NCI-H1694 treated with DMSO at 0.1 percent for 48 hours (cell line): ENCODE measurements around the gene SLC27A2.
"Not testable (repeated sequence)": the region's sequence is repeated elsewhere in the genome, so short reads cannot be mapped to it uniquely, and the experiment has no call there.

Experiments
- DNase-seq: peaks from one replicate; lab custom pipeline; 2025; lab: John Stamatoyannopoulos, UW

SLC27A2 gene

DNA sequence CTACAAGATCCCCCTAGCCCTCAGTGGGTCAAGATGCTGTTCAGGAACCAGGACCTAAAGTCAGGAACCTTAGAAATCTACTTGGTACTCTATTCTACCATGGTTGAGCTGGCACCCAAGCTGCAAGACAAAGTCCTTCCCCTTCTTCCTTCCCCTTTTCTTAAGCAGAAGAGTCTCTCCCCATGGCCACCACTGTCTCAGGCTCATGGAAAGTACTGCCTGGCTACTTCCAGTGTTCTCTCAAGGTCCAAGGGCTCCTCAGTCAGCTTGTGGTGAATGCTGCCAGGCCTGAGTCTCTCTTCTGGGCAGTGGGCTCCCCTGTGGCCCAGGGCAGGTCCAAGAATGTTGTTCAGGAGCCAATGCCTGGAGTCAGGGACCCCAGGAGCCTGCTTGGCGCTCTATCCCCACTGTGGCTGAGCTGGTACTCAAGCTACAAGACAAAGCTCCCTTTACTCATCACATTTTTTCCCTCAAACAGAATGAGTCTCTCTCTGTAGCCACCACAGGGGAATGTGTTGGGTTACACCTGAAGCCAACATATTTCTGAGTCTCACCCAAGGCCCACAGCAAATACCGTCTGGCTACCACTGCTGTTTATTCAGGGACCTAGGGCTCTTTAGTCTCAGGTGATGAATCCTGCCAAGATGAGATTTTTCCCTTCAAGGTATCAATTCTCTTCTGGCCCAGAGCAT lies 18.1 kb upstream of the SLC27A2 start:
- DNase-seq: no peak

DNA sequence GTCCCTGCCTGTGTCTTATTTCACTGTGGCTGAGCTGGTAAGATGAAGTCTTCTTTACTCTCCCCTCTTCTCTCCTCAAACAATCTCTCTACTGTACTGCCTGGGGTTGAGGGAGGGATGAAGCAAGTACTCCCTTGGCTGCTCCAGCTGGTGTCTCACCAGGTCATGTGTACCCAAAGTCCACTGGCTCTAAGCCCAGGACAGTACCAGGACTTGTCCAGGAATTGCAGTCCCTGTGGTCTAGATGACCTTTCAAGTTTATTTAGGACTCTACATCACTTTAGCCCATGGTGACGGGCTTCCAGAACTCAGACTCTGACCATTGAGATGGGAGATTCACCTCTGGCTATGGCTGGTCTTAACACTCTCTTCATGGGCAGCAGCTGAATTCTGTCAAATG lies 17.5 kb upstream of the SLC27A2 start:
- DNase-seq: no peak

DNA sequence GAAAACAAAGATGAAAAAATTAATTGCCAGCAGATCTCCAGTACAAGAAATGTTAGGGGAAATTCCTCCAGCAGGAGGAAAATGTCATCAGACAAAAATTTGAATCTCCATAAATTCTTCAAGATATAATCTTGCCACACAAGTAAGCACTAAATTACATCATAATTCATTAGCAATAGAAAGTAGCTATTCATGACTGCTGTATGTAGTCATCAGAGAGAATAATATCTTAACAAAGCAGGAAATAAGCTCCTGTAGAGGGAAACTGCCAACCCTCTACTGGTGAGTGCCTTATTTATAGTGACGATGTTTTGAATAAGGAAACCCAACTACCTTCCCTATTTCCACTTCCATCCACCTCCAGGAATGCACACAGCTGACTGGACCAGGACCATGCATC lies 15.8 kb upstream of the SLC27A2 start:
- DNase-seq: no peak

DNA sequence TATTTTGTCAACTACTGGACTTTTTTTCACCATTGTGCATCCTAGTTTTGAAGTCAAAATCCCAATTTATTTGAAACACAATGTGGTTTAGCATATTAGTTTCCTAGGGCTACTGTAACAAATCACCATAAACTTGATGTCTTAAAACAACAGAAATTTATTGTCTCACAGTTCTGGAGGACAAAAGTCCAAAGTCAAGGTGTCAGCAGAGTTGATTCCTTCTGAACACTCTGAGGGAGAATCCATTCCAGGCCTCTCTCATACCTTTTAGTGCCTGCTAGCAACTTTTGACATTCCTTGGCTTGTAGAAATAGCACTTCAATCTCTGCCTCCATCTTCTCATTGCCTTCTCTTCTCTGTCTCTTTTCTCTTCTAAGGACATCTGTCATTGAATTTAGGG lies 14.9 kb upstream of the SLC27A2 start:
- no peak for DNase-seq

DNA sequence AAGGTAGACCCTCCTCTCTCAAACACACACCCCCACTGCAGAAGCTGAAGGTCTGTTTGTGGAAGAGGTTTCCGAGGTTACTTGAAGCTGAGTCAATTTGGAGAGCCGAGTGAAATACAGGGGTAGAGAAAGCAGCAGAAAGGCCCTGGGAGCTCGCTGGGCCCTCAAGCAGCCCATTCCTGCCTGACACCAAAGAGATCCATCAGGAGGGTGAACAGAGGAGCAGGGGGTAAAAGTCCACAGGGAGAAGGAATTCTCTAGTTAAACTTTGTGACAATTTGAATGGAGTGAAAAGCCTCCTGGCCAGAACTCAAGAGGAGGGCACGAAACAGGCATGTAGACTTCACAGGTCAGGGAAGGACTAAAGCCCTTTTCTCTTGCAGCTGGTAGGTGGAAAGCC lies 13.6 kb upstream of the SLC27A2 start:
- no peak for DNase-seq

DNA sequence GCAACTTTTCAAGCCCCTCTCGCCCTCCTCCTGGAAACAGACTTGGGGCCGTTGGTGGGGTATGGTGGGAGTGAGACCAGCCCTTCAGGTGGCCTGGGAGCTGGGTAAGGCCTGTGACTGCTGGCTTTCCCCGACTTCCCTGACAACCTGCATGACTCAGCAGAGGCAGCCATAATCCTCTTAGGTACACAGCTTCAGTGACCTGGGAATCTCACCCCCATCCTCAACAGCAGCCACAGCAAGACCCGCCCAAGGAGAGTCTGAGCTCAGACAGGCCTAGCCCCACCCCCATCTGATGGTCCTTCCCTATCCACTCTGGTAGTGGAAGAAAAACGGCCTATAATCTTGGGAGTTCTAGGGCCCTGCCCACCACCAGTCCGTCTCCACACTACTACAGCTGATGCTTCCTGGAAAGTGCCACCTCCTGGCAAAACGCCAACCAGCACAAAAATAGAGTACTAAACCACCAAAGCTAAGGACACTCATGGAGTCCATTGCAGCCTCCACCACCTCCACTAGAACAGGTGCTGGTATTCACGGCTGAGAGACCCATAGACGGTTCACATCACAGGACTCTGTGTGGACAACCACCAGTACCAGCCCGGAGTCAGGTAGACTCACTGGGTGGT lies 13.1 kb upstream of the SLC27A2 start:
- DNase-seq: no peak

DNA sequence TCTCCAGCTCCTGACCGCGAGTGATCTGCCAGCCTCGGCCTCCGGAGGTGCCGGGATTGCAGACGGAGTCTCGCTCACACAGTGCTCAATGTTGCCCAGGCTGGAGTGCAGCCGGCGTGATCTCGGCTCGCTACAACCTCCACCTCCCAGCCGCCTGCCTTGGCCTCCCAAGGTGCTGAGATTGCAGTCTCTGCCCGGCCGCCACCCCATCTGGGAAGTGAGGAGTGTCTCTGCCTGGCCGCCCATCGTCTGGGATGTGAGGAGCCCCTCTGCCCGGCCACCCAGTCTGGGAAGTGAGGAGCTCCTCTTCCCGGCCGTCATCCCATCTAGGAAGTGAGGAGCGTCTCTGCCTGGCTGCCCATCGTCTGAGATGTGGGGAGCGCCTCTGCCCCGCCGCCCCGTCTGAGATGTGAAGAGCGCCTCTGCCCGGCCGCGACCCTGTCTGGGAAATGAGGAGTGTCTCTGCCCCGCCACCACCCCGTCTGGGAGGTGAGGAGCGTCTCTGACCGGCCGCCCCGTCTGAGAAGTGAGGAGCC lies 9.6 kb upstream of the SLC27A2 start:
- not testable (repeated sequence) for DNase-seq

DNA sequence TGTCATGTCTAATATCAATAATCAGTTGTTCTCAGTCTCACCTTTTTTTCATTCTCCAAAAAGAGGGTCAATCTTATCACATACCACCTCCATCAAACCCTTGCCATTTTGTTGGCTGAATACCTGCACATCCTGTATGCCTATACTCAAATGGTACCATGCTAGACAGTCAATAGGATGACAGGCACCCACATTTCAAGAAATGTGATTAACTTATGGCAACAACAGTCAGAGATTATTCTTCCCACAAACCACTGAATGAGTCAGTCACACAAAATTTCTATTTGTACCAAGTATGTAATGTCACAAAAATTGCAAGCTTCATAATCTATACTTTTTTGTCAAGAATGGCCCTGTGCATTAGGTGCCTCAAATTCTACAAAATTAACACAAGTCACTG lies 5.1 kb upstream of the SLC27A2 start:
- no peak for DNase-seq

DNA sequence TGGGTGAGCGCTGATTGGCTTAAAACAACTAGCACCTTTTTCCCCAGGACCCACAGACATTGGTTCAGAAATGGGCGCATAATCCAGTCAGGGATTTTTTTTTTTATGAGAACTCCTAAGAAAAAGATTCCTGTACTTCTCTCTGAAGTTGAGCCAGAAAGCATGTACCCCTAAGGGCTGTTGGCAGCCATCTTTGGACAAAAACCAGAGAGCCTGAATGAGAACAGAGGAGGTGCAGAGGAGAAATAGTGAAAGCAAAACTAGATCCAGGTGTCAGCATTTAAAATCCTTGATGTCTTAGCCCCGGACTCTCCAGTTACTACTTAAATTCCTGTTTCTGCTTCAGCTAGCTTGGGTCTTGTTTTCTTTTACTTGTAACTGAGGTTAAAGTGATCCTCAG lies 1.9 kb upstream of the SLC27A2 start:
- no peak for DNase-seq

DNA sequence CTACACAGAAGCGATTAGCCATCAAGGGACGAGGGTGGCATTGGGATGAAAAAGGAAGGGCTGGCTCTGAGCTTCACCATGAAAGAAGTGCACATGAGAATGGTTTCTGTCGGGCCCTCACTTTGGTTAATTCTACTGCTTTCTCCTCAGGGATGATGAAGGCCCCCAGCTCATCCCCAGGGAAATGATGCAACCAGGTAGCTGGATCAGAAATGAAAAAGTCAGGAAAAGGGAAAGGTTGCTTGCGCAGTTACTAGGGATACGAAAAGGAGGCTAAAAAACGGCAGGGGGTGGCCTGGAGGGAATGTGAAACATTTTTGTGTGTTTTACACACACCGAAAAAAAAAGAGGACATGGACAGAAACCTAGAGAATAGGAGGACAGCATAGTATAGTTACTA lies 1.4 kb upstream of the SLC27A2 start:
- no peak for DNase-seq

DNA sequence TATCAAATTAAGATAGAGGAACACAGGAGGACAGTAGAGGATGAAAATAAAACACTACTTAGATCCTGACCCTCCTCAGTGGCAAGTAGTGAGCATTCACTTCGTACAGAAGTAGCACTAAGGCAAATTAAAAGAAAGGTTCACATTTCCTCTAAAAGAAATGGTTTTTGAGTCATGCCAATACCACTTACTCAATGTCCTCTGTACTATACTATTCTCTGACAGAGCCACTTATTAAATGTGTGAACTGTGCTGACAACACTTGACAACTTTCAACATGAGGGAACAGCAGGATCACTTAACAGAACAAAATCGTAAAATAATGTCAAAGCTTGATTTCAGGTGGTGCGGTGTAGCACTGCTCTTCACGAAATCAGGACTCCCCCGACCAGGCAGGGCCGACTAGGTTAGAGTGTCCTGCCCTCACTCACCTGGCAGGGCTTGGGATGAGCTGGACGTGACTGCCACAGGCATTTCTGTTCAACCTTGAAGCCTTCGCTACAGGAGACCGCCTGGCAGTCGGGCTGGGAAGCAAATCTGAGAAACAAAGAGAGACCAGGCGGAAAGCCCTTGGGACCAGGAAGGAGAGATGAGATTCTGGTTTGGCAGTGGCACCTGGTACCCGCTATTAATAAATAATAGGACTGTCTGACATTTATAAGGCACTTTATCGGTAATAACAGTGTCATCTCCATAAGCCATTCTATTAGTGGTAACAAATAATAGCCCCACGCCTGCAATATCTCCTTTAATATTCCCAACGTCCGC lies 611 bp upstream of the SLC27A2 start:
- DNase-seq: no peak

DNA sequence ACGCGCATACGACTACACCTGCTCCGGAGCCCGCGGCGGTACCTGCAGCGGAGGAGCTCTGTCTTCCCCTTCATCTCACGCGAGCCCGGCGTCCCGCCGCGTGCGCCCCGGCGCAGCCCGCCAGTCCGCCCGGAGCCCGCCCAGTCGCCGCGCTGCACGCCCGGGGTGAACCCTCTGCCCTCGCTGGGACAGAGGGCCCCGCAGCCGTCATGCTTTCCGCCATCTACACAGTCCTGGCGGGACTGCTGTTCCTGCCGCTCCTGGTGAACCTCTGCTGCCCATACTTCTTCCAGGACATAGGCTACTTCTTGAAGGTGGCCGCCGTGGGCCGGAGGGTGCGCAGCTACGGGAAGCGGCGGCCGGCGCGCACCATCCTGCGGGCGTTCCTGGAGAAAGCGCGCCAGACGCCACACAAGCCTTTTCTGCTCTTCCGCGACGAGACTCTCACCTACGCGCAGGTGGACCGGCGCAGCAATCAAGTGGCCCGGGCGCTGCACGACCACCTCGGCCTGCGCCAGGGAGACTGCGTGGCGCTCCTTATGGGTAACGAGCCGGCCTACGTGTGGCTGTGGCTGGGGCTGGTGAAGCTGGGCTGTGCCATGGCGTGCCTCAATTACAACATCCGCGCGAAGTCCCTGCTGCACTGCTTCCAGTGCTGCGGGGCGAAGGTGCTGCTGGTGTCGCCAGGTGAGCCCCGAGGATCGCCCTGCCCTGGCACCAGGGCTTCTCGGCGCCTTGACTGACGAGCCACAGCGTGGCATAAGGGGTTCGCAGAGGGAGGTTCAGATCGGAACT lies 420 bp downstream of the SLC27A2 start:
- DNase-seq: no peak

DNA sequence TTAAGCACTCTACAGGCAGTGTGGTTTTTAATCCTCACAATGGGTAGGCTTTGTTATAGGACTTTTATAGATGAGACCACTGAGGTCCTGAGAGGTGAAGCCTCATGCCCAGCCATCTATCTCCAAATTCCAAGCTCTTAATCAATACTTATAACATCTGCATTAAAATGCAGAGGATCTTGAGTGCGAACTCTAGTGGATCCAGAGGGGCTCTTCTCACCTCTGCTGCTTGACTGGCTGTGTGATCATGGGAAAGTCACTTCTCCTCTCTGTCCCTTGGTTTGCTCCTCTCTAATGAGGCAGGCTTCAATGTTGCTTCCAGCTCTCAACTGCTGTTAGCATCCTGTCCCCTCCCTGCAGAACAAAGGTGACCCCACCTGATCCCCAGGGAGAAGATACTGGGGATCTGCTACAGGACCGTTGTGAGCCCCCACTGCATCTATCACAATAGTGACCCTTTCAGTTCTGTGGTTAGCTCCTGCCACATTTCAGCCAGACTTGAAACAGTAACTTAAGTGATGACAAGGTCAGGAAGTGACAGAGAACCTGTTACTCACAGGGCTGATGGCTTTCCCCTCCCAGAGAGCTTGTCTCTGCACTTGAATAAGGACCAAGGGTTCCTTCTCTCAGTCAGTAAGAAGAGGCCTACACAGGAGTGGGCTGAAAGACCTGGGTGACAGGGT lies 1.3 kb downstream of the SLC27A2 start:
- DNase-seq: no peak

DNA sequence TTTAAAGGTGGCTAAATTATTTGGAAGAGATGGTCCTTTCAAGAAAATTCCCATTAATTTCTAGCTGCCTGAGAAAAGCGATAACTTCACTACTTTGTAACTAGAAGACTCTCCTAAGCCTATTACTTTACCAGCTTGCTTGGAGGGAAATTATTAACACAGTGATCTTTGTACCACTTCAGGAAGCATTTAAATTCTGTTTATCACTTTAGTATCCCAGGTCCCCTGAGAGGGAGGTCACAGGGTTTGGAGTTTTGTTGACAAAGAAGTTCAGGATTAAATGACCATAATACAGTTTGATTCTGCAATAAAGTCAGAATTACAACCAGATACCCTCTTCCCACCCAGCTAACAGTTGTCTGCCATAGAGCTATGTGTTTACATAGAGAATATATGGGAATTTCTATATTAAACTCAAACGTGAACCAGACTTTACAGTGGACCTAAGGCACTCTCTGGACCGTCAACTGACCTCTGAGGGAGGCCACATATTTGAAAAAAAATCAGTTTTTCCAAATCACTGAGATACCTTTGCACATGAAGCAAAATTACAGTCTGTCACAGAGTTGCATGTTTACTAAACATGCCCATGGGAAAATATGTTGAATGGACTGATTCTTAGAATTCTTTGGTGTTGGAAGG lies 3.0 kb downstream of the SLC27A2 start:
- DNase-seq: no peak

DNA sequence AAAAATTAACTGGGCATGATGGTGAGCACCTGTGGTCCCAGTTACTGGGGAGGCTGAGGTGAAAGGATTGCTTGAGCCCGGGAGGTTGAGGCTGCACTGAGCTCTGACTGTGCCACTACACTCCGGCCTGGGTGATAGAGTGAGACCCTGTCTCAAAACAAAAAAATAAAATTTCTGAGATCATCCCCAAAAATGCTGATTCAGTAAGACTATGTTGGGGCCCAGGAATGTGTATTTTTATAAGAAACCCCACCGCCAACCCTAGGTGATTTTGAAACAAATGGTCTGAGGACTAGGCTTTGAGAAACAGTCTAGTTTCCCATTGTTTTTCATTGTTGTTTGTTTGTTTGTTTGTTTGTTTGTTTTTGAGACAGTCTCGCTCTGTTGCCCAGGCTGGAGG lies 4.1 kb downstream of the SLC27A2 start:
- no peak for DNase-seq

DNA sequence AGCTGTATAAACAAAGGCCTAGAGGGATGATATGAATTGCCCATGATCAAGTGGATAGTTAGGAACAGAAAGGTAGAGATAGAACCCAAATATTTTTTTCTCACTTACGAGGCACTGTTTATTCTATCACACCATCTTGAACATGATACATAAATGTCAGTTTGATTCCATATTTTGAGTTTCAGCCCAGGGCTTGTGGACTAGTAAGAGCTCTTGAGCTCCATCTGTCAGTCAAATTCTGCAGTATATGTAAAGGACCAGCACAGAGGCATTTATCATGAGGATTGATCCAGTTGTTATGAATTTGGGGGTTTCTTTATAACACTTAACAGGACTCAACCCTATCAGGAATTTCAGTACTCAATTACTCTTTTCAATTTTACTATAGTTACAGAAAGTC lies 4.8 kb downstream of the SLC27A2 start:
- DNase-seq: no peak

DNA sequence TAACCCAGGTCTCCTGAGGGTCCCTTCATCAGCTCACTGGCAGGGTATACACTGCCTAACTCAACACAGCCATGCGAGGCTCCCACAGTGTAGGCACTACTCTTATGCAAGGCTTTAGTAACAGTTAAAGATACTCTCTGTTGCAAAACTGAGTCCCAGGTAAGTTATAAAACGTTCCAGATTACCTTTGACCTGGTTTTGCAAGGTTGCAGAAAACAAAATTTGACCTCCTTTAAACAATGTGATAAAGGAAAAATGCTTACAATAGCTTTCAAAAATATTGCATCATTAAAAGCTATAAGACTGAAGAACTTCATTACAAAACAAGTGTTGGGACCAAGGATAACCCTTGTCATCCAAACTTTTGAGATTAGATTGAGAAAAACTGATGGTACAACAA lies 5.5 kb downstream of the SLC27A2 start:
- no peak for DNase-seq

DNA sequence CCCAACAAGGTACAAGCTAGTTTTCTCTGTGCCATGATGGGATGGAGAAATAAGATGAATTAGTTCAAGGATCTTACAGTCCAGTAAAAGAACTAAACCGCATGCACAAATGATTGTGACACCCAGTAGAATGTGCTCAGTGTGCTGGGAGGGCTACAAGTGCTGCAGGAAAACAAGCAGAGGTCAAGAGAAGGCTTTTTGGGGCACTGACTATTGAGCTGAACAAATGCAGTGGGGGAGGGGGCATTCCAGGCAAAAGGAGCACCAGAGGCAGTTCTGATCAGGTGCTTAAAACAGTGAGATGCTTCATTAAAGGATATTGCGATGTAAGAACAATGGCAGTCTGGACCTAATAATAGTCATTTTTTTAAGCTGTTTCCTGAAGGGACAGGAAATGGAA lies 6.0 kb downstream of the SLC27A2 start:
- no peak for DNase-seq

DNA sequence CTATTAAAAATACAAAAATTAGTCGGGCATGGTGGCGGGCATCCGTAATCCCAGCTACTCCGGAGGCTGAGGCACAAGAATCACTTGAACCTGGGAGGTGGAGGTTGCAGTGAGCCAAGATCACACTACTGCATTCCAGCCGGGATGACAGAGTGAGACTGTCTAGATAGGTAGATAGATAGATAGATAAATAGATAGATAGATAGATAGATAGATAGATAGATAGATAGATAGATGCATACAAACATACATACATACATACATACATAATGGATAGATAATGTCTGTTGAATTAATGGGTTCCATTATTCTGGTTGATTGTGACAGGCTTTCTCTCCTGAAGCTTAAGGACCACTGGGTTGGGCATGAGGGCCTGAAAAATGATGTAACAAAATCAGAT lies 6.8 kb downstream of the SLC27A2 start:
- not testable (repeated sequence) for DNase-seq

DNA sequence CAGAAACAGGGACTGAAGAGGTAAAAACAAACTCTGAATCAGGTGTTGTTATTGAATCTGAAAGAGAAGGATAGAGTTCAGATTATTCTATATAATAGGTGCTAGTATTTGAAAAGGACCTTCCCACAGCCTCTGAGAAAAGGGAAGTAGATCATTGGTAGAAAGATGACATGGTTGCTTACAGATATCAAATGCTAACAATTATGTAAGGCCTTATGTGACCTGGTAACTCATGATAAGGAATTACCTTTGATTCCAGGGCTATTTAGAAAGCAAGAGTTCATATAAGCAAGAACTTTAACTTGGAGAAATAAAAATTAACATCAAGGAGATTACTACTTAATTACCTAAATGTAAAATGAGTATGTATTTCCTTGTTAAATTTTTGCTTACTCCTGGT lies 7.6 kb downstream of the SLC27A2 start:
- DNase-seq: no peak

DNA sequence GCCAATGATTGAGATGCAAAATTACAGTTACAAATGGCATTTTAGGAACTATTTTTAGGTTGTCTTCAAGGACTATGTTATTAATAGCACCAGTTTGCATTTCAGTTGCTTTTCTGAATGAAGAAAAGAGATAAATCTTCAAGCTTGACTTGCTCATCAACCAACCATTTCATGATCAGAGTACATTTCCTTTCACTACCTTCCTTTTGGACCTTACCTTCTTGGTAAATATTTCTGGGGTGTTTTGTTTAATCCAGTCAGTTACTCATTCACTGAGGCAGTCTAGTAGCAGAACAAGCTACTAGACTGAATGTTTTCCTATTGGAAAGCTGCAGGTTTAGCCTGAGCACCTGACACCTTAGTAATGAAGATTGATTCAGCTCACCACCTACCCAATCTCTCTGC lies 8.2 kb downstream of the SLC27A2 start:
- DNase-seq: no peak
